ENCODE measurements around the gene TSSK6. TPM values are rescaled to one million over a fixed set of nuclear protein-coding genes. Genes with fewer than 3 reads are reported as not detected.

TSSK6 gene
- polyA plus RNA-seq, 3 donors = 0.92 to 1.3 (median 0.97) TPM

DNA sequence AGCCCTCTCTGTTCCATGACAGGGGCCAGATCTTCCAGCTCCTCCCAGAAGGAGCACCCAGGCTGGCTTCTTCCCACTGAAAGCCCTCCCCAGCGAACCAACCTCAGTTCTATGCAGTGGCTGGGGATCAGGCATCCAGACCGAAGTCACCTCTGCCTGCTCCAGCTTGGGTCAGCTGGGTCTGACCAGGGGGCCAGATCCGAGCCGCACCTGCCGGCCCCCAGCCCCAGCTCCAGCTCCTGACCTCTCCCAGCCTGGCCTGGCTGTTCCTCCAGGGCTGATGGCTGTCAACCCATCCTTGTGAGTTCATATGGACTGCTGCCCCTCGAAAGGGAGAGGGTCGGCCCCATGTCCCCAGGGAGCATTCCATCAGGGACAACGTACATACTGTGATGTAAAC lies 8.0 kb downstream of the TSSK6 start:
- DNase-seq (ENCODE audit: low read depth in 3 of 3, low spot score in 2 of 3) = no peak

DNA sequence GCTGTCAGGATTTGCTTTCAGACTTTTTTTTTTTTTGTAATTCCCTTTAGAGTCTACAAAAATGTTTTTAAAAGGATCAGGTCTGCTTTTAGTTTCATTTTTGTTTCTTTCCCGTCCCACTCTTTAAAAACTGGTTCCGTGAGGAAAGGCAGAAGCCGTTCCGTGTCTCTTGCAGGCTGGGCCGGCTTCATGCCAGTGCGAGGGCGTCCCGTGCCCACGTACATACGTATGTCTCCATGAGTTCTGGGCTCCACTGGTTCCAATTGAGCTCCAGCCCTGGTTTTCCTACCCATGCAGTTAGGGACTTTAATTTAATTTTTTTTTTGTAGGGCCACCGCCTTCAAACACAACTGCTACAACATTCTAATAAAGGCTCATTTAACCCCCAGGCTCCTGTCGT lies 8.8 kb downstream of the TSSK6 start:
- DNase-seq (ENCODE audit: low read depth in 3 of 3, low spot score in 2 of 3) = no peak

DNA sequence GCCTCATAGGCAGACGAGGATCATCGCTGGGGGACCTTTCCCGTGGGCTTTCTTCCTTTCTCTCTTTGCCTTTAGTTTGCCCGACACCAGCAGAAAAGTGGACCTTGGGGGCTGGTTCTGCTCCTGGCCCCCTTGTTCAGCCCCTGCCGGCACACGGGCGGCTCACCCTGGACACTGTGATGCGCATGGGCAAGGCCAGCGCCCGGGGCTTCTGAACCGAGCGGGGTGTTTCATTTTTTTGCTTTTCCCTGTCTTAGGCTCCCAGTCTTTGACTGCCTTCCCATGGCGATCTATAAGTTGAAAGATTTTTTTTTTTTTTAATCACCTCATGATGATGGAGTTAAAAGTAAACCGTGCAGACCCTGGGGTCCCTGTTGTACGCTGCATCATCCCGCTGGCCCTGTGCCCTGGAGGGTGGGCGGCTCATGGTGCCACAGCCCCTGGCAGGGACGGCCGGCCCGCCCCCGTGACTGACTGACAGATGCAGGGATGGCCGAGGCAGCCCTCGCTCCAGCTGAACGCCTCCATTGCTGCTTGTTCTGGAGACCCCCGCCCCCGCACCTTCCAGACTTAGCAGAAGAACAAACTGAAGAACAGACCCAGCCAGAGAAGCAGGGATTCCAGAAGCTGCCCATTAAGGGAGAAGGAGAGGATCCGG lies 9.6 kb downstream of the TSSK6 start:
- DNase-seq (ENCODE audit: low read depth in 3 of 3, low spot score in 2 of 3) = no peak

DNA sequence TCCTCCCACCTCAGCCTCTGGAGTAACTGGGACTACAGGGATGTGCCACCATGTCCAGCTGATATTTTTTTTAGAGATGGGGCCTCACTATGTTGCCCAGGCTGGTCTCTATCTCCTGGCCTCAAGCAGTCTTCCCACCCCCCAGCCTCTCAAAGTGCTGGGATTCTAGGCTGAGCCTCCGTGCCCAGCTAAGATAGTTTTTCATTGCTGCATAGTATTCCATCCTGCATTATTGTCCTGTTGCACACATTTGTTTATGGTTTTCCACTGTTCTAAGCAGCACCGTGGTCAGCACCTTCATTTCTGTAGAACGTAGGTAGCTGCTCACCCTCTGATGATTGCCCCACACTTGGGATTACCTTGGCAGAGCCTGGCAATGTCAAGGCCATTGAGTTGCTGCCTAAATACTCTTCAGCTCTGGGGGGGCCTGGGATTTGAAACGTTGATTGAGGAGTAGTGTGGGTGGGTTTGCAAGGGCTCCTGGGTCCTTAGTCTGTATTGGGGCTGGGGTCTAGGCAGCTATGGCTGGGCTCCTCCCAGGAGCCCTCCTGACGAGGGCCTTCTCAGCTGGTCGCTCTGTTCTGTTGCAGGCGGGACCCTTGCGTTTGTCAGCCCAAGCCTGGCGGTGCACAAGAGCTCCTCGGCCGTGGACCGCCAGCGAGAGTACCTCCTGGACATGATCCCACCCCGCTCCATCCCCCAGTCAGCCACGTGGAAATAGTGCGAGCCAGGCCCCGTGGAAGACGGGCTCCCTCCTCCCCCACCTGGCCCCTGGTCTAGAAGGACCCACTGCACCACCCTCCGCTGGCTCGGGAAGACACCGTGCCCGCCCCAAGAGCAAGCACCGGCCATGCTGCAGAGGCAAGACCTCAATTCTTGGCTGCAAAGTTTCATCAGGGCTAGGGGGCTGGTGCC lies 10.3 kb downstream of the TSSK6 start:
- DNase-seq (ENCODE audit: low read depth in 3 of 3, low spot score in 2 of 3) = no peak

DNA sequence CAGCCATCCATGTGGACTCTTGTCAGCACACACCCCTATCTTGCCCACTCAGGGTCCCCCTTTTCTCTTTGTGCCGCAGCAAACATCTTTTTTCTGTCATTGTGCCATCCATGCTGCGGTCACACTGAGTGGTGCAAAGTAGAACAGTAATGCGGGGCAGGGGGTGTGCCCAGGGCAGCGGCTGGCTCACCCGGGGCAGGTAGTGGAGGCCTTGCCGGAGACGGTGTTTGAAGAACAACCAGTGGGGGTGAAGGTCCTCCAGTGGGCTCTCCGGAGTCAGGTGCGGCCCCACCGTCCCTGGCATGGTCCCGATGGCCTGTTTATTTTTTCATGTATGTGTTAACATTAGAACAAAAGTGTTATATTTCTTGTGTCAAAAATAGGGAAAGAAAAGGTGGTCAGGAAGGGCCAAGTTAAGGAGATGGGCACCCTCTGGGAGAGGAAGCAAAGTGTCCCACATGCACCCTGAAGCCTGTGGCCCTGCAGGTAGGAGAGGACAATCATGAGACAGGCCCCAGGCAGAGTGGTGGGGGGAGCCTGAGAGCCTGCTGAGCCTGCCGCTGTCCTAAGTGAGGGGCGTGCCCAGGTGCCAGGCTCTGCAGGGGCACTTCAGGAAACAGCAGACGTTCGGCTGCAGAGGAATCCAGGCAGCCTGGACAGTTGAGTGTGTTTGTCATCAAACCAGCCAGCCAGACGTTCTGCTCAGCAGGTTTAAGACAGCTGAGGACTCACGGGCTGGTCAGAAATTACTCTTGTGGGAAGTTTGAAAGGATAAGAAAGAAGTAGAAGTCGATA lies 12.3 kb downstream of the TSSK6 start:
- DNase-seq (ENCODE audit: low read depth in 3 of 3, low spot score in 2 of 3) = no peak

DNA sequence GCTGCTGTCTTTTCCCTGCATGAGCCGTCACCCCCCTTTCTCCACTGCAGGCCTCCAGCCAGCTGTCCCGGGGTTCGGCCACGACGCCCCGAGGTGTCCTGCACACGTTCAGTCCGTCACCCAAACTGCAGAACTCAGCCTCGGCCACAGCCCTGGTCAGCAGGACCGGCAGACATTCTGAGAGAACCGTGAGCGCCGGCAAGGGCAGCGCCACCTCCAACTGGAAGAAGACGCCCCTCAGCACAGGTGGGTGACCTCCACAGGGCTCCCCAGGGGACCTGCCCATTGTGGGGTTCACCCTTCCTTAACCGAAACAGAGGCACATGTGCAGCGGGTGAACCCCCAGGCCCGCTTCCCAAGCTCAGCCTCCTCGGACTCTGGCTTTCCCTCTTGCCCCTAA lies 13.1 kb downstream of the TSSK6 start:
- no peak for DNase-seq (ENCODE audit: low read depth in 3 of 3, low spot score in 2 of 3)

DNA sequence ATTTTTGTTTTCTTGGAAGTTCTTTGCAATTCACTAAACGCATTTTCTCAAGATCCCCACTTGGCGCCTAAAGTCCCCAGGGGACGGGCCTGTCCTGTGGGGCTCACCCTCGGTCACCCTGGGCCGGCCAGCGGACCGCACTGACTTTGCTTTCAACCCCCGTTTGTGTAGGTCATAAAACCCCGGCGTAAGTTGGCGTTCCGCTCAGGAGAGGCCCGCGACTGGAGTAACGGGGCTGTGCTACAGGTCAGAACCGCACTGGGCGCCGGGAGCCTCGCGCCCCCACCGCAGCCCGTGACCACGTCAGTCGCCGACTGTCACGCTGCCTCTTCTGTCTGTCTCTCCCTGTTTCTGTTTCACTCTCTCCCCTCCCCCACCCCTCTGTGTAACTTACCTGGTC lies 13.6 kb downstream of the TSSK6 start:
- no peak for DNase-seq (ENCODE audit: low read depth in 3 of 3, low spot score in 2 of 3)

DNA sequence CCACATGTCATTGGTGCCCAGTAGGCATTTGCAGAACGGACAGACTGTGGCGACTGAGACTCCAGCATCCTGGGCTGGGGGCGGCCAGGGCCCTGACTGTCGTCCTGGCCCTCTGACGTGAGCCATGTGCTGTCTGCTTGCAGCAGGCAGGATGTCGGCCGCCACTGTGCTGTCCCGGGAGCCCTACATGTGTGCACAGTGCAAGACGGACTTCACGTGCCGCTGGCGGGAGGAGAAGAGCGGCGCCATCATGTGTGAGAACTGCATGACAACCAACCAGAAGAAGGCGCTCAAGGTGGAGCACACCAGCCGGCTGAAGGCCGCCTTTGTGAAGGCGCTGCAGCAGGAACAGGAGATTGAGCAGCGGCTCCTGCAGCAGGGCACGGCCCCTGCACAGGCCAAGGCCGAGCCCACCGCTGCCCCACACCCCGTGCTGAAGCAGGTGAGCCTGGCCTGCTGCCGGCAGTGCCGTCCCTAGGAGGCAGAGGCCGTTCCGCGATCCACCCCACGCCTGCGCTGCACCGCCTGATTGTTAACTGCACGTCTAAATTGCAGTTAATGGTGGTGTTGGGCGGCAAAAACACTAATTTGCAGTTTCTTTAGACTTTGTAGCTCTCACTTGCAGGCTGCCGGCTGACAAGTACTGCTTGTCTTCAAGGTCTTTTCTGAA lies 14.2 kb downstream of the TSSK6 start:
- no peak for DNase-seq (ENCODE audit: low read depth in 3 of 3, low spot score in 2 of 3)

DNA sequence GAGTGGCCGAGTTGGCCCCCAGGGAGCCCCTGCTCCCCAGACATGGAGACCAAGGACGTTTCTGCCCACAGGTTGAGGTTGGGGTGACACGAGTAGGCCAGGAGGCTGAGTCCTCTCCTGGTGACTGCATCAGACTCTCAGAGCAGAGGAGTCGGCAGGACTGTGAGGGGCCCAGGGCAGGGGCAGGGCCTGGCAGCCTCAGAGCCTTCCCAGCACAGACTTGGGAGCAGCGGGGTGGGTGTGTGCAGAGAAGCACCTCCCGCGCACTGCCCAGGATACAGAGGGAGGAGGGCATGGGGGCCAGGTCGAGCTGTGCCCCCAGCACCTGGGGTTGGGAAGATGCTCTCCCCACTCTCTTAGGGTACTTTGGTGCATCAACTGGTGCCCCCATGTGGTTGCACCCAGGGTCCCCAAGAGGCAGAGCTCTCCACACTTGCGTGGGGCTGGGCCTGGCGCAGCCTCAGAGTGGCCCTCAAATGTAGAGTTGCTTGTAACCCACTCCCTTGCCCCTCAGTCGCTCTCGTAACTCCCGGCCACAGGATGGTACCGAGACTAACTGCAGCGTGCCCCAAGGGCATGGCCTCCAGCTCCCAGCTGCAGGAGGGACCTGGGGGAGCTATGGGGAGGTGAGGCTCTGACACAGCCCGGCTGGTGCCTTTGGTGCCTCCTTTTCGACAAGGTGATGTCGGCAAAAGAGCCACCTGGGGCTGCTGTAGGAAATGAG lies 15.9 kb downstream of the TSSK6 start:
- DNase-seq (ENCODE audit: low read depth in 3 of 3, low spot score in 2 of 3) = no peak

DNA sequence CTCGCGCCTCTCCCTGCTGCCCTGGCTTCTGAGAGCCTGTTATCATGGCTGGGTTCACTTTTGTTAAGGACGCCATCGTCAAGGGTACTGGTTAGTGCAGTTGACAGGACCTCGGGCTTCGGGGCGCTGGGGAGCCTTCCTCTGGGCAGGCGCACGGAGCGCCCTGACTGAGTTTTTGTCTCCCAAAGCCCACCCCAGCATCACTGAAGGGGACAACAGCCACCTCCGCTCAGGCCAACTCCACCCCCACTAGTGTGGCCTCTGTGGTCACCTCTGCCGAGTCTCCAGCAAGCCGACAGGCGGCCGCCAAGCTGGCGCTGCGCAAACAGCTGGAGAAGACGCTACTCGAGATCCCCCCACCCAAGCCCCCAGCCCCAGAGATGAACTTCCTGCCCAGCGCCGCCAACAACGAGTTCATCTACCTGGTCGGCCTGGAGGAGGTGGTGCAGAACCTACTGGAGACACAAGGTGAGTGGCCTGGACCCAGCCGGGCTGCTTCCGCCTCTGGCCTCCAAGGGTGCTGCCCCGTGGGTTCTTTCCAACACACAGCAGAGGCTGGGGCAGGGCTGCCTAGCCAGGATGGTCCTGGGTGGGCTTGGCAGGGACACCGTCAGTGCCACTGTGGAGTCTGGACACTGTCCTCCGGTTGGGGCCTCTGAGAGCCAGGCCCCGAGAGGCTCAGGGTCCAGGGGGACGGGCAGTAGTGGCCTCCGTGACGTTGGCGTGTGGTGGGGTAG lies 16.9 kb downstream of the TSSK6 start:
- no peak for DNase-seq (ENCODE audit: low read depth in 3 of 3, low spot score in 2 of 3)

DNA sequence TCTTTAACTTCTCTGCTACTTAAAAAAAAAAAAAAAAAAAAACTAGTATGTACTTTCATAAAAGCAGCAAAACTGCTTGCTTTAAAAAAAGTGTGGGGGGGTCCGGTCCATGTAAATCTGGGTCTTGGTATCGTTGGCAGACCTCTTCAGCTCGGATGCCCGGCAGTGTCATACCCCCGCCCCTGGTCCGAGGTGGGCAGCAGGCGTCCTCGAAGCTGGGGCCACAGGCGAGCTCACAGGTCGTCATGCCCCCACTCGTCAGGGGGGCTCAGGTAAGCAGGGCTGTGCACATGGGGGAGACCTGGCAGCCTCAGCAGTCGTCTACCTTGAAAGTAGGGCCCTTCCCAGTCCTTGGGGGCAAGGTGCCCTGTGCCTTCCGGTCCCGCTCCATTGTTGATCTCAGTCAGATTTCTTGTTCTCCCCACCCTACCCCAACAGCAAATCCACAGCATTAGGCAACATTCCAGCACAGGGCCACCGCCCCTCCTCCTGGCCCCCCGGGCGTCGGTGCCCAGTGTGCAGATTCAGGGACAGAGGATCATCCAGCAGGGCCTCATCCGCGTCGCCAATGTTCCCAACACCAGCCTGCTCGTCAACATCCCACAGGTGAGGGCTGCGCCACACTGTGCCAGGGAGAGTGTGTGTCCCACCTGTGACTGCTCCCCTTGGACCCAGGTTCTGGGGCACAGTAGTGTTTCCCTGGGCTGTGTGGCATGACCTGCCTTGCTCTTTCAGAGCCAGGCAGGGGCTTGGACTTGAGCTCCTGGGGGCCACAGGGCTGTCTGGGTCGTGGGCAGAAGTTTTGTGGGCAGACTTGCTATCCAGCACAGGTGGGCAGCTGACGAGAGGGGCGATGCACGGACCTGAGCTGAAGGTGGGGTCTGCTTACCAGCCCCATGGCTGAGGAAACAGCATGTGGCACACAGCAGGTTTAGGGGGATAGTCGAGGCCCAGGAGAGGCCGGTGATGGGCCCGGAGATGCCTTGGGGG lies 19.4 kb downstream of the TSSK6 start:
- no peak for DNase-seq (ENCODE audit: low read depth in 3 of 3, low spot score in 2 of 3)

DNA sequence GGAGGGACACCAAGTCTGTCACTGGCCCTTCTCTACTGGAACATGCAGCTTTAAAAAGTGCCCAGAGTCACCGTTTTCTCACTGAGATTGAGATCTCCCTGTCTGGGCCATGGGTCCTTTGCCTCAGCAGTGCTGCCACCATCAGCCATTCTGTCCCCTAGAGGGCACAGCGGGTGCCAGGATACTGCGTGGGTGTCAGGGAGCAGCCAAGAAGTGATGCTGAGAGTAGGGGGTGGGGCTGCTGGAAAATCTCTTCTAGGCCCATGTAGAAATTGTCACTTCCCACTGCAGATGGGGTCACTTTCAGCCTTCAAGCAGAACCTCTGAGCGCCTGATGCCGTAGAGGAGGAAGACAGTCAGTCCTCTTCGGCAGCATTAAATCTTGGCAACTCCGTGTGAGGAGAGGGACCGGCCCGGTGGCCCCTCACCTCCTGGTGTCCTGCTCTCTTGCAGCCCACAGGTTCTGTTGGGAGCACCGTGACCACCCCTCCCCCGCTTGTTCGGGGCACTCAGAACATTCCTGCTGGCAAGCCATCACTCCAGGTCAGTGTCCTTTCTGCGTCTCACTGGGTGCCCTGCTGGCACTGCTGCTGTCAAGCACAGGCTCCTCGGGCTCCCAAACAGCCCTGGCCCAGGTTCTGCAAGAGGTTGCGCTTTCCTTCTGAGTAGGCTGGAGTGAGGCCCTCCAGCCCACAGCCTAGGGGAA lies 21.4 kb downstream of the TSSK6 start:
- no peak for DNase-seq (ENCODE audit: low read depth in 3 of 3, low spot score in 2 of 3)

DNA sequence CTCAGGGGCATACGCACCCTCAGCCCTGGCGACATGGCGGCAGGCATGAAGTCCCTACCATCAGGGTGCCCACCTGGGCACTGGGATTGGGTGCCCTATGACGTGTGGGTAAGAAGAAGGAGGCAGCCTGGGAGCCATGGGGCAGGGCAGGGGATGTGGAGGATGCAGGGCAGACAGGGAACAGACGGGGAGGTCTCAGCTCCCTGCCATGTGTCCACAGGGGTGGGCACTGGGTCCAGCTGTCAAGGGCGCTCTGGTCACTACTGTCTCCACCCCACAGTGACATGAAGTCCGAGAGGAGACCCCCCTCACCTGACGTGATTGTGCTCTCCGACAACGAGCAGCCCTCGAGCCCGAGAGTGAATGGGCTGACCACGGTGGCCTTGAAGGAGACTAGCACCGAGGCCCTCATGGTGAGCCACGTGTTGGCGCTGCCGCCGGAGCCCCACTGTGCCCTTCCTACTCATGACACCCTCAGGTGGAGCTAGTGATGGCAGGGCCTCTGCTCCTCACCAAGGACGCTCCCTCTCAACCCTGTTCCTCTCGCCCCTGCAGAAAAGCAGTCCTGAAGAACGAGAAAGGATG lies 23.2 kb downstream of the TSSK6 start:
- DNase-seq (ENCODE audit: low read depth in 3 of 3, low spot score in 2 of 3) = no peak

DNA sequence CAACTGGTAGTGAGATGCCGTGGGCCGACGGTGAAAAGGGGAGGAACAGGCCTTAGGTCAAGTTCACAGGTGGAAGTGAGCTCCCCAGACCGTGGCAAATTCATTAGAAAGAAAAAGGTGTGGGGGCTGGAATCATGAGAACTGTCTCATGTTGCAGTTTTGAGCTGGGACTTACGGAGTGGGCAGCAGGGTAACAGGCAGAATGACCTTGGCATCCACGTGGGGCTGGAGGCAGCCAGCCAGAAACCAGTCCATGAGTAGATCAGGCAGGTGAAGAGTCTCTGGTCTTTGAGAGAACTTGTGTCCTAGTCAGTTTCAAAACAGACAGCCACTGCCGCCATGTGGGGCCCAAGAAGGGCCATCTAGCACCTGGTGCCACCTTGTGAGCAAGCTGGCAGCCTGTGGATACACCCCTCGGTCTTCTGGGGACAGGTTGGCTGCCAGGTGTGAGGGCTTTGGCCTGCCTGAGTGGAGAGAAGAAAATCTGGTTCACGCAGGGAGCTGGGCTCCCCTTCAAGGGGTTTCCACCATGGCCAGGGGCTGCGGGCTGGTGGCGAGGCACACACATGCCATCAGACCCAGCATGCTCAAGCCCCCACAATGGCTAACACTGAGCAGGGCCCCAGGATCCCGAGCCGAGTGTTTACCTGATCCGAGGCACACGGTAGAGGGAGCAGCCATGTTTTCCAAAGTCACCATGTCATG lies 23.9 kb downstream of the TSSK6 start:
- no peak for DNase-seq (ENCODE audit: low read depth in 3 of 3, low spot score in 2 of 3)

DNA sequence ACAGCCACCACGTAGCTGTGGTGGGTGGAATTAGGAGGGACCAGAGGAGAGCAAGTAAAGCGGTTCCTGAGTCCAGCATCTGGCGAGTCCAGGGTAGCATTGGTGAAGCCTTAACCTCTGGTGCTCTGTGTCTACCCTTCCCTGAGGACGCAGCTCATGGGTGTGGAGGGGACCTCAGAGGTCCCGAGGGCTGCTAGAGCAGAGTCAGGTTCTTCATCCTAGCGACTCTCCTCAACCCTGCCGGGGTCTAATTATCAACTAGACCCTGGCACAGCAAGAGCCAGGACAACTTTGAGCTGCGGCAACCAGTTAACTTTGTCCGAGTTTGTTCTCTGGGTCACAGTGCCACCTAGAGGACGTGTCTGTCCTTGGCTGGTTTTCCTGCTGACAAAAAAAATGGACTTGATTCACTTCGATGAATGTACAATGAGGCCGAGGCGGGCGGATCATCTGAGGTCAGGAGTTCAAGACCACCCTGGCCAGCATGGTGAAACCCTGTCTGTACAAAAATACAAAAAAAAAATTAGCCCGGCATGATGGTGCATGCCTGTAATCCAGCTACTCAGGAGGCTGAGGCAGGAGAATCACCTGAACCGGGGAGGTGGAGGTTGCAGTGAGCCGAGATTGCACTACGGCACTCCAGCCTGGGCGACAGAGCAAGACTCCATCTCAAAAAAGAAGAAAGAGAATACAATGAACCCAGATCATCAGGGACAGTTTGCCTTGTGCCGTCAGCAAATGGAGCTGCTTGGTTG lies 25.0 kb downstream of the TSSK6 start:
- DNase-seq (ENCODE audit: low read depth in 3 of 3, low spot score in 2 of 3) = peak; percentile 80 to 83 (median 81)

DNA sequence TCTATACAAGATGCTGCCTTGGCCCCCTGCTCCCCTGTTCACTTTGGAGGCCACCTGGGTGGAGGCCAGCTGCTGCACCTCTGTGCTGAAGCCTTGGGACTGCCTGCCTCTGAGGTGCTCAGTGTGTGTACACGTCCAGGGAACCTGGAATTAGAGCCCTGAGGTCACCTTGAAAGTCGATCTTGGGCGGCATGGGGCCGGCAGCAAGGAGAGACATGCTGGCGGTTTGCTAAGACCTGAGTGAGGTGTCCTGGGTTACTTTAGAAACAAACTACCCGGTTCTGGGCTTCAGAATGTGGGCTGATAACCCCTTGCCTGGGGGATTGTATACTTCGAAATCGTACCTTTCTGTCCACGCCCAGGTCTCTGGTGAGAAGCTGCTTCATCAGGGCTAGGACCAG lies 25.5 kb downstream of the TSSK6 start:
- DNase-seq (ENCODE audit: low read depth in 3 of 3, low spot score in 2 of 3) = no peak

Measured in right renal cortex interstitium (tissue), 3 donors.